ENCODE measurements around the gene FRMD4B.

FRMD4B gene

GRCh38 chr3:69200384-69201068 lies 185.4 kb downstream of the FRMD4B start:
- no peak for DNase-seq

GRCh38 chr3:69199942-69200341 lies 185.9 kb downstream of the FRMD4B start:
- DNase-seq = no peak

GRCh38 chr3:69197922-69198530 lies 187.9 kb downstream of the FRMD4B start:
- DNase-seq = no peak

- no peak for DNase-seq
These were observed 188.4 kb downstream of the FRMD4B start for GRCh38 chr3:69197455-69197854.

- DNase-seq = no peak
These were observed 189.0 kb downstream of the FRMD4B start for GRCh38 chr3:69196876-69197275.

GRCh38 chr3:69194431-69195165 lies 191.3 kb downstream of the FRMD4B start:
- no peak for DNase-seq

GRCh38 chr3:69193749-69194148 lies 192.1 kb downstream of the FRMD4B start:
- DNase-seq = no peak

- DNase-seq = no peak
These were observed 194.4 kb downstream of the FRMD4B start for GRCh38 chr3:69191516-69191915.

- no peak for DNase-seq
These were observed 196.4 kb downstream of the FRMD4B start for GRCh38 chr3:69189487-69189886.

GRCh38 chr3:69186575-69187093 lies 199.3 kb downstream of the FRMD4B start:
- DNase-seq = no peak

GRCh38 chr3:69182588-69183316 lies 203.1 kb downstream of the FRMD4B start:
- DNase-seq = no peak

- no peak for DNase-seq
These were observed 204.2 kb downstream of the FRMD4B start for GRCh38 chr3:69181592-69182211.

- no peak for DNase-seq
These were observed 204.9 kb downstream of the FRMD4B start for GRCh38 chr3:69180869-69181591.

GRCh38 chr3:69179740-69180372 lies 206.0 kb downstream of the FRMD4B start:
- DNase-seq = no peak

GRCh38 chr3:69178838-69179739 lies 206.8 kb downstream of the FRMD4B start:
- no peak for DNase-seq

- no peak for DNase-seq
These were observed 207.8 kb downstream of the FRMD4B start for GRCh38 chr3:69178082-69178481.

GRCh38 chr3:69174871-69175737 lies 210.8 kb downstream of the FRMD4B start:
- DNase-seq = no peak

- no peak for DNase-seq
These were observed 211.4 kb downstream of the FRMD4B start for GRCh38 chr3:69174445-69174844.

- no peak for DNase-seq
These were observed 213.8 kb downstream of the FRMD4B start for GRCh38 chr3:69172058-69172457.

Measured in right forelimb (tissue), 1 donor.